A673 (cell line): ENCODE results near the gene CFAP58. TPM values are rescaled to one million over a fixed set of nuclear protein-coding genes. Genes with fewer than 3 reads are reported as not detected.

Experiments
- Bru-seq: library from RNA; stranded (reverse); fragments of 400-500 nt; gene quantifications from one replicate; lab custom pipeline; 2021; lab: Mats Ljungman, UMichigan
- BruChase-seq, 2 experiments: library from RNA; stranded (reverse); fragments of 400-500 nt; gene quantifications; one replicate each; lab custom pipeline; 2021; lab: Mats Ljungman, UMichigan
- BruUV-seq: library from RNA; stranded (reverse); fragments of 400-500 nt; replicated peaks from 2 replicates; lab custom pipeline; 2021; lab: Mats Ljungman, UMichigan
- CTCF ChIA-PET: fragments of 300-600 bp; sonication (Branson Sonifier 250); formaldehyde crosslinking; loops from one replicate; lab custom pipeline; 2022; ENCODE audit warnings: antibody characterized with exemption; lab: Charles Lee
- POLR2A ChIA-PET: fragments of 300-600 bp; sonication (Branson Sonifier 250); formaldehyde crosslinking; loops from one replicate; lab custom pipeline; 2022; ENCODE audit warnings: antibody characterized with exemption; ENCODE audit not compliant: low non-redundant PET; lab: Charles Lee
- DNase-seq: peaks from one replicate; pipeline ENCODE4 v3.0.0-alpha.2; 2015; ENCODE audit warnings: low spot score
- H3K27ac ChIP-seq: fragments of 200-600 bp; sonication (generic); 2 replicates; pipeline ENCODE4 v1.5.1; 2016; ENCODE audit warnings: mixed run types, low read depth, mild to moderate bottlenecking, mixed read lengths, antibody characterized with exemption, low read length; ENCODE audit not compliant: poor library complexity, severe bottlenecking
- H3K27me3 ChIP-seq: fragments of 200-600 bp; sonication (generic); replicated peaks from 2 replicates; pipeline ENCODE4 v1.6.1; 2017; ENCODE audit warnings: mixed run types, low read depth, mild to moderate bottlenecking, mixed read lengths, antibody characterized with exemption, low read length; ENCODE audit not compliant: insufficient read depth, poor library complexity
- H3K36me3 ChIP-seq: fragments of 200-600 bp; sonication (generic); 2 replicates; pipeline ENCODE4 v1.6.1; 2016; ENCODE audit warnings: mixed run types, mild to moderate bottlenecking, mixed read lengths, antibody characterized with exemption, low read length; ENCODE audit not compliant: insufficient read depth, poor library complexity, severe bottlenecking
- H3K4me1 ChIP-seq: fragments of 200-600 bp; sonication (generic); 2 replicates; pipeline ENCODE4 v1.6.1; 2017; ENCODE audit warnings: mixed run types, mild to moderate bottlenecking, mixed read lengths, antibody characterized with exemption, low read length; ENCODE audit not compliant: insufficient read depth, poor library complexity, severe bottlenecking
- H3K4me3 ChIP-seq: fragments of 200-600 bp; sonication (generic); 2 replicates; pipeline ENCODE4 v1.5.1; 2016; ENCODE audit warnings: low read depth, mixed run types, mild to moderate bottlenecking, mixed read lengths, low read length; ENCODE audit not compliant: poor library complexity, severe bottlenecking
- H3K9me3 ChIP-seq: fragments of 200-600 bp; sonication (generic); 2 replicates; pipeline ENCODE4 v1.6.1; 2016; ENCODE audit warnings: mixed run types, low read depth, mild to moderate bottlenecking, mixed read lengths, antibody characterized with exemption, low read length; ENCODE audit not compliant: poor library complexity, severe bottlenecking
- CTCF ChIP-seq: fragments of 300-800, 200-600 bp; sonication (generic); conservative IDR thresholded peaks from 2 replicates; pipeline ENCODE4 v1.5.1; 2017; ENCODE audit warnings: low read depth, mild to moderate bottlenecking, antibody characterized with exemption, low read length, moderate library complexity, mixed read lengths
- EZH2 ChIP-seq: fragments of 200-600 bp; sonication (generic); IDR thresholded peaks from 2 replicates; pipeline ENCODE4 v1.6.1; 2017; ENCODE audit warnings: borderline replicate concordance, low read depth, mild to moderate bottlenecking, mixed read lengths, antibody characterized with exemption, low read length; ENCODE audit not compliant: poor library complexity, severe bottlenecking
- intact Hi-C: fragments of 100-400 bp; cut with micrococcal nuclease; formaldehyde crosslinking; loops from one replicate; pipeline ENCODE4 v1.10.0; 2022; ENCODE audit not compliant: unreplicated experiment
- long read RNA-seq: library from polyadenylated mRNA; stranded (forward); transcript quantifications from one replicate; pipeline ENCODE4 v2.0.0, GENCODE V29; 2022
- total RNA-seq: library from RNA; stranded (reverse); gene quantifications from 2 replicates; pipeline ENCODE4 v1.2.3, GENCODE V29; 2021

CFAP58 gene
- total RNA-seq (0.17 and 0.52 TPM in 2 replicates), Bru-seq, nascent RNA (percentile 20 among the genes with signal in this experiment), BruChase-seq, experiment 1, labeled RNA remaining after a 2-hour chase (percentile 20 among the genes with signal in this experiment), BruChase-seq, experiment 2, labeled RNA remaining after a 6-hour chase (percentile 18 among the genes with signal in this experiment)
- long read RNA-seq = 0 reads

GRCh38 chr10:104353325-104354048 is at the start of gene CFAP58:
Gene CFAP58, plus strand, starts transcription at chr10:104353833. Its CDS starts 65 bp downstream, at chr10:104353898.
- Histone ChIP-seq H3K27me3 (no peaks in the 10 kb centered on the region), H3K4me1 (peaks cover 8% of the 10 kb centered on the region), H3K9me3 (no peaks in the 10 kb centered on the region), H3K4me3 (peak within 1 kb of the TSS; percentile 52), H3K27ac (no peak within 1 kb of the TSS), H3K36me3 (no peaks in the 10 kb centered on the region)
- intact Hi-C loops = no loop called here
- no TSS peak for BruUV-seq
- ChIA-PET CTCF (interaction anchor here (0.8 to 1.6 kb wide), 8 partner anchors 15 to 206 kb away, joined by 3 to 9 read pairs (median 5); partner anchors contain the start of genes GSTO2 and ITPRIP), POLR2A (no interaction called here)
- TF ChIP-seq EZH2 (no peak), CTCF (peak; percentile 75)
- peak; percentile 97 for DNase-seq

GRCh38 chr10:104304356-104304745 is 49.3 kb upstream of the CFAP58 start:
- H3K27me3 ChIP-seq = no peaks in the 10 kb centered on the region
- no peak for DNase-seq
- H3K27ac ChIP-seq = no peak overlapping the region
- ChIA-PET CTCF (no interaction called here), POLR2A (no interaction called here)
- intact Hi-C loops = no loop called here
- H3K4me3 ChIP-seq = no peak overlapping the region
- no TSS peak for BruUV-seq
- peaks cover under 1% of the 10 kb centered on the region for H3K36me3 ChIP-seq
- no peaks in the 10 kb centered on the region for H3K9me3 ChIP-seq
- no peaks in the 10 kb centered on the region for H3K4me1 ChIP-seq
- no peak for TF ChIP-seq EZH2
- TF ChIP-seq CTCF = no peak

GRCh38 chr10:104304927-104305326 is 48.7 kb upstream of the CFAP58 start:
- Histone ChIP-seq H3K9me3 (no peaks in the 10 kb centered on the region), H3K36me3 (peaks cover 5% of the 10 kb centered on the region), H3K4me1 (no peaks in the 10 kb centered on the region), H3K27ac (no peak overlapping the region), H3K4me3 (no peak overlapping the region), H3K27me3 (no peaks in the 10 kb centered on the region)
- DNase-seq = no peak
- TF ChIP-seq EZH2 (no peak), CTCF (no peak)
- intact Hi-C loops = loop anchor here (1.0 kb wide), 1 partner anchor 45 kb away; no protein-coding TSS in a partner anchor
- no TSS peak for BruUV-seq
- ChIA-PET CTCF (interaction anchor here (0.6 to 2.0 kb wide), 6 partner anchors 10 to 49 kb away, joined by 3 to 18 read pairs (median 4); partner anchors contain the start of genes CFAP58 and ITPRIP), POLR2A (no interaction called here)
